ENCODE results near the gene NOA1. TPM values are rescaled to one million over a fixed set of nuclear protein-coding genes. Genes with fewer than 3 reads are reported as not detected.

NOA1 gene
- total and polyA plus RNA-seq, 11 donors: 5.3 to 23.0 (median 12.2) TPM

GRCh38 chr4:56914336-56914735, 63.1 kb downstream of the NOA1 start:
- Histone ChIP-seq H3K4me1 (peaks cover 5 to 70% (median 43%) of the 10 kb centered on the region in 12 donors), H3K27ac (no peak overlapping the region), H3K4me3 (no peak overlapping the region), H3K36me3 (peaks cover 0 to 50% (median 29%) of the 10 kb centered on the region in 9 donors), H3K9me3 (no peaks in the 10 kb centered on the region), H3K27me3 (no peaks in the 10 kb centered on the region)
- ATAC-seq: no peak
- intact Hi-C loops (cut with DNase I): loop anchor here in 2 of 10 donors (5.0 to 10.0 kb wide), 2 partner anchors 58 to 60 kb away; partner anchors contain the start of genes NOA1 (in 1 of the 2) and POLR2B (in 1 of the 2)
- no peak for DNase-seq
- WGBS, 4 donors: 82 to 90% (median 86%) methylated on average over 3 of the region's 3 CpGs
- TF ChIP-seq POLR2A (IDR thresholded peaks at IDR 0.05) (no peak), CTCF (IDR thresholded peaks at IDR 0.05) (no peak)

Other genes starting within 250 kb of the NOA1 start
- not detected for gene SPINK2, start 155.9 kb downstream of the NOA1 start, total RNA-seq
- not detected for gene SPINK2, start 155.9 kb downstream of the NOA1 start, polyA plus RNA-seq
- 10 to 100 TPM; 20.5 to 41.6 (median 29.6) TPM for gene REST, start 69.7 kb downstream of the NOA1 start, total RNA-seq
- 1 to 10 TPM; 4.4 to 7.3 TPM for gene REST, start 69.7 kb downstream of the NOA1 start, polyA plus RNA-seq
- 10 to 100 TPM; 63.6 to 87.0 (median 75.0) TPM for gene POLR2B, start 1.3 kb upstream of the NOA1 start, total RNA-seq
- 10 to 100 TPM; 19.4 to 54.6 TPM for gene POLR2B, start 1.3 kb upstream of the NOA1 start, polyA plus RNA-seq
- gene IGFBP7, start 132.8 kb upstream of the NOA1 start, total RNA-seq: 1,000 to 10,000 TPM in 2 of 9 donors, 100 to 1,000 TPM in 7; 494 to 1,088 (median 585) TPM
- 100 to 1,000 TPM; 458 to 857 TPM for gene IGFBP7, start 132.8 kb upstream of the NOA1 start, polyA plus RNA-seq

Measured in heart left ventricle (tissue), 16 donors.